HCEC 1CT (cell line): ENCODE data around the gene AMT.
A peak's percentile ranks its signal among the peaks of the same experiment; 100 is the strongest.

Source experiments
- DNase-seq: peaks from one replicate; pipeline ENCODE4 v3.0.0-alpha.2; 2017

The AMT gene

DNA sequence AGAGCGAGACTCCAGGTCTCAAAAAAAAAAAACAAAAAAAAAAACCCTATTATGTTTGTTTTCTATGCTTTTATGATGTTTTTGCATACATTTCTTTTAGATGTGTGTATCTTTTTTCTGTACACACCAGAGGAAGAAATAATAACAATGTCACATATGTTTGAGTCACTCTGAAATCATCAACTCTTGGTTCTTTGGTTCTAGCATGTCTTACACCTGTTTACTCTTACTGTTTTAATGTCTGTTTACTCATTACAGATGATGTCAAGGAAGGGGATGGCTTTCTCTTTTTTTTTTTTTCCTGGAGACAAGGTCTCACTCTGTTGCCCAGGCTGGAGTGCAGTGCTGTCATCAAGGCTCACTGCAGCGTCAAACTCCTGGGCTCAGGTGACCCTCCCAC lies 34.6 kb downstream of the AMT start:
- peak; percentile 75 for DNase-seq

DNA sequence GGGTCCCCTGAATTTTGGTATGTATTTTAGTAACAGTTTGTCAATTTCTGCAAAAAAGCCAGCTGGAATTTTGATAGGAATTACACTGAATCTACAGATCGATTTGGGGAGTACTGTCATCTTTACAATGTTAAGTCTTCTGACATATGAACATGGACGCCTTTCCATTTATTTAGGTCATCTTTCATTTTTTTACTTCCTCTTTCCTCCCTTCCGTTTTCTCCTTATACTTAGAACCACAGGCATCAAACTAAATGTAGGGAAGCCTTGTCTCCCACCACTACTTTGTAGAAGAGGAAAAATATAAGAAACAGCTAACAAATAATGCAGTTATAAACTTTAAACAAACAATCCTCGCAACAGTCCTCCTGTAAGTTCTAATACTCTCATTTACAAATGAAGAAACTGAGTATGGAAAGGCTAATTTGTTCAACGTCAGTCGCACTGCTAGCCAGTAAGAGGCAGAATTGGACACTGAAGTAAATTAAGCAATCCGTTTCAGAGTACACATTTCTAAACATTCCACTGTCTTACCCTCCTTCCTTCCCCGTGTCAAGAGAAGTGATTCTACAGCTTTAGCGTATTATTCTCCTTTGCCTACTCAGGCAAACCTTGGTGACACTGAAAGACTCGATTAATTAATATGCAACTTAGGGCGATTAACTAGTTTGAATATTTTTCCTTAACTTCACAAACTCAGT lies 36.1 kb downstream of the AMT start:
- no peak for DNase-seq

DNA sequence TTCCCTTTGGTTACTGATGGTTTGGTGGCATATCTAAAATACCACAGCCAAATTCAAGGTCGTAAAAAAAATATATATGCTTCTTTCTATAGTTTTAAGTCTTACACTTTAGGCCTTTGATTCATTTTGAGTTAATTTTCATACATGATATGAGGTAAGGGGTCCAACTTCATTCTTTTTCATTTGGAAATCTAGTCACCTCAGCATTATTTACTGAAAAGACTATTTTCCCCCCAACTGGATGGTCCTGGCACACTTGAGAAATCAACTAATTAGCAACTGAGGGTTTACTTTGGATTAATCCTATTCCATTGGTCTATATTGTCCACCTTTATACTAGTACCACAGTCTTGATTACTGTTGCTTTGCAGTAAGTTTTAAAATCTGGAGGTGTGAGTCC lies 36.7 kb downstream of the AMT start:
- DNase-seq, result no peak

DNA sequence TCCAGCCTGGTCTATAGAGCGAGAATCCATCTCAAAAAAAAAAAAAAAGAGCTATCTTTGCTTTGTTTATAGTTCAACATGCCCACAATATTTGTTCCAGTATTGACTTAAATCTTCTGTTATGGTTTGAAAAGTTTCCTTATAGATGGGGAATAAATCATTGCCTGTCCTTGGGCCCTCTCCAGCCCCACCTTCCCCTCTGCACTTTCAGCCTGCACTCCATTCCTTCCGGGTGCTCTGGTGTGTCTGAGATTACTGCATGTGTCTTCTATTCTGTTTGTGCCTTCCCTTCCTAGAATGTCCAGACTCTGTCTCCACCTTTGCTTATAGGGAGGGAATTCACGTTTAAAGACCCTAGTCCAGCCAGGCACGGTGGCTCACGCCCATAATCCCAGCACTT lies 38.9 kb downstream of the AMT start:
- DNase-seq, result no peak

DNA sequence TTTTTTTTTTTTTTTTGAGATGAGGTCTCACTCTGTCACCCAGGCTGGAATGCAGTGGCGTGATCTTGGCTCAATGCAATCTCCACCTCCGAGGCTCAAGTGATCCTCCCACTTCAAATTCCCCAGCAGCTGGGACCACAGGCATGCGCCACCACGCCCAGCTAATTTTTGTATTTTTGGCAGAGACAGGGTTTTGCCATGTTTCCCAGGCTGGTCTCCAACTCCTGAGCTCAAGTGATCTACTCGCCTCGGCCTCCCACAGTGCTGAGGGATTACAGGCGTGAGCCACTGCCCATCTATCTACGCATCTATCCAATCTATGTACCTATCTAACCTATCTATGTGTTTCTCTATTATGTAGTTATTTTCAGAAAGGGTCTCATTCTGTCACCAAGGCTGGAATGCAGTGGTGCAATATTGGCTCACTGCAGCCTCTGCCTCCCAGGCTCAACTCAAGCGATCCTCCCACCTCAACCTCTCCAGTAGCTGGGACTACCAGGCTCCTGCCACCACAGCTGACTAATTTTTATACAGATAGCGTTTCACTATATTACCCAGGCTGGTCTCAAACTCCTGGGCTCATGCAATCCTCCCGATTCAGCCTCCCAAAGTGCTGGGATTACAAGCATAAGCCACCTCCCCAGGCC lies 43.9 kb downstream of the AMT start:
- no peak for DNase-seq

DNA sequence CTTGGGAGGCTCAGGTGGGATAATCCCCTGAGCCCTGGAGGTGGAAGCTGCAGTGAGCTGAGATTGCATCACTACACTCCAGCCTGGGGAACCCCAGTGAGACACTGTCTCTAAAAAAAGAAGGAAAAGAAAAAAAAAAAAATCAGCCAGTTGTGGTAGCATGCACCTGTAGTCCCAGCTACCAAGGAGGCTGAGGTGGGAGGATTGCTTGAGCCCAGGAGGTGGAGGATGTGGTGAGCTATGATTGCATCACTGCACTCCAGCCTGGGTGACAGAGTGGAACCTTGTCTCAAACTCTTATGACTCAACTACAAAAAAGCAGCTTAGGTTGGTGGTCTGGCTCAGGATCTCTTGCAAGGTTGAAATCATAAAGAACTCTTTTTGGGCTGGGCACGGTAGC lies 44.8 kb downstream of the AMT start:
- no peak for DNase-seq

DNA sequence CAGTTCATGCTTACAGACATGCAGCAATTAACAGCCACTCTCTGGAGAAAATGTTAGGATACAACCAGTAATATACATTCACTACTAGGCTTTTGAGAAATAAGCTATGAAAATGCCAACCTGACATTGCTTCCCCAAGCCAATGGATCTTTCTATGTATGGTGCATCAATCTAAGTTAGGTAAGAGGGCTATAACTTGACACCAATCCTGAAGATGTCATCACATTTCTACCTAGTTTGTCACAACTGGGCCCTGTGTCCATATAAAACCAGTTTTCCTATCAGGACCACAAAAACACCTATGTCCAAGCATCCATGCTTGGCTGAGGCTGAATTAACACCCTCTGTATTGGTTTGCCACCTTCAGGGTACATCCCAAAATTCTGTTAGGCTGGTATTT lies 50.3 kb downstream of the AMT start:
- no peak for DNase-seq

DNA sequence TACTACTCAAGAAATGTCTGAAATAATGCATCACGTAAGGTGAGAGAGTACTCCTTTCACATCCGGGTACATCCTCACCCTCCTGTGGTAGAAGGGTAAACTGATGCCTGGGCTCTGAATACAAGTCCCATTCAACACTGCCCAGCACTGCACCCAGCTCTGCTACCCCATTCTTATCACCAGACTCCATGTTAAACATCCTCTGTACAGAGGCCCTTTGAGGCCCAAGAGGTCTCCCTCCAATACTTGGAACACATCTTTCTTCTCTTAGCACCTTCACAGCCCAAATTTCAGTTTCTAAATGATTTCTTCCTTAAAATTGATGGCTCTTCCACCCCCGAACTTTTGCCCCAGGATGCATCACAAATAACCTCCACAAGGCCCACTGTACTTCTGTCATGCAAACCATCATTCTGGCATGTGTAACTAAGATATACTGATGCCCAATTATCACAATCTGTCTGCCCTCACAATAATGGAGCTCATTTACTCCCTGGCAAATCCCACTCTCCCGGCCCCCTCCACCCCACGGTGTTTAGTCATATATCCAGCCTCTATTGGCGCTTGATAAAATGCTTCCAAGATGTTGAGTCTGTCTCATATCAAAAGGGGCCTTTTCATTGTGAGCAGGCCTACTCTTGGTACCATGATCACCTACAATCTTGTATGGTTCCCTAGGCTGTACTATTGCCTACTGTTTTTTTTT lies 51.5 kb downstream of the AMT start:
- DNase-seq, result no peak
